IPS-NIHi7 (cell line): Measurements from ENCODE around the gene PRKAG2.

ENCODE experiments used
- DNase-seq: peaks from one replicate; pipeline ENCODE4 v3.0.0; 2012; ENCODE audit warnings: mixed read lengths; ENCODE audit errors: extremely low spot score

The PRKAG2 gene

DNA sequence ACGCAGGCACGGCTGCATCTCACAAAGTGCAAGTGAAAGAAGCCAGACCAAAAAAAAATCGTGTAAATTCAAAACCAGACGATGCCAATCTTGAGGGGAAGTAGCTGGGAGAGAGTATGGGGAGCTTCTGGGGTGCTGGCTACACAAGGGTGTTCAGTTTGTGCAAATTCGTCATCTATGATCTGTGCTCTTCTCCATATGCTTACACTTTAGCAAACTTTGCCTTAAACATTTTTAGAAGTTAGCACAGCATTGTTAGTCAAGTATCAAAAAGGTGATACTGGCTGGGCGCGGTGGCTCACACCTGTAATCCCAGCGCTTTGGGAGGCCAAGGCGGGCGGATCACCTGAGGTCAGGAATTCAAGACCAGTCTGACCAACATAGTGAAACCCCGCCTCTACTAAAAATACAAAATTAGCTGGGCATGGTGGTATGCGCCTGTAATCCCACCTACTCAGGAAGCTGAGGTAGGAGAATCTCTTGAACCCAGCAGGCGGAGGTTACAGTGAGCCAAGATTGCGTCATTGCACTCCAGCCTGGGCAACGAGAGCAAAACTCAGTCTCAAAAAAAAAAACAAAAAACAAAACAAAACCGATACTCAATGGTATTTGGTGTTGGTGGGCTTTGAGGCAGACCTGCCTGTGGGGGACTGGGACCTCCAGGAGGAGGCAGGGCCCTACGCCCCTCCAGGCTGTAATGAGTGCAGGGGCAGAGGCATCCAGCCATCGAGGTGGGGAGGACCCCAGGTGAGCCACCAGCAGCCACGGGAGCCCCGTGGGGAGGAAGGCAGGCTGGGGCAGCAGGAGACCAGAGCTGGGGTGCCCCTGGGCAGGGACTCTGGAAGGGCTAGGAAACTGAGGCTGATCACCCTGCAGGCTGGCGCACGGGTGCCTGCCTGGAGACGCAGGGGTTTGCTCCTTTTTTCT lies 150.0 kb downstream of the PRKAG2 start:
- no peak for DNase-seq

DNA sequence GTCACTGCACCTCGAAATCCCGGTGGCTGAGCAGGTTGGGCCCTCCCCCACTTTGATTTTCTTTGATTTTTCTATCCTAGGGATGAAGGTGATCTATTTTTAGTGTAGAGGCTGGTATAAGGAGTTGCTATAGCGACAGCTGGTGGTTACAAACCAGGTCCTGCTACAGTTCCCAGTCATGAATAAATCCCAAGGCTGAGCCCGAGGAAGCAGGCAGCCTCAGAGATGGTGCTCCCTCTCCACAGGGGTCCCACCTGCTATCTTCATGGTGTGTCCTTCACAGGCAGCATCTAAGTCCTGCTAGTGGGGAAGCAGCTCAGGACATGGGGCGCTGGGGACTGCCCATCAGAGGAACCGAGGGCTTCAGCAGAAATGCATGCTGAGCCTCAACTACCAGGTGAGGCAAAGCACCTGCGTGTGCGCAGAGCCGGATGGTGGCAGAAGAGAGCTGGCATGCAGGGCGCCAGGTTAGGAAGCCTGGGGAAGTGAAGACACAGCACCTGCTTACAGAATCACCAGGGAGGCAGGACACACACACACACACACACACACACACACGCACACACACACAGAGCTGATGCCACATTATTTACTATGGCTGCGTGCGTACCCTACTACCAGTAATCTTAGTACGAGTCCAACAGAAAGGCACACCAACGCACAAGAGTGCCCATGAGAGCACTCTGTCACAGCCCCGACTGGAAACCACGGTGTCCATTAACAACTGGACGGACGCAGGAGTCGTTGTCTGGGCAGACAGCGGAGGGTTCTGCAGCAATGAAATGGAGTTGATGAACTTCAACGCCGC lies 150.9 kb downstream of the PRKAG2 start:
- DNase-seq: no peak

DNA sequence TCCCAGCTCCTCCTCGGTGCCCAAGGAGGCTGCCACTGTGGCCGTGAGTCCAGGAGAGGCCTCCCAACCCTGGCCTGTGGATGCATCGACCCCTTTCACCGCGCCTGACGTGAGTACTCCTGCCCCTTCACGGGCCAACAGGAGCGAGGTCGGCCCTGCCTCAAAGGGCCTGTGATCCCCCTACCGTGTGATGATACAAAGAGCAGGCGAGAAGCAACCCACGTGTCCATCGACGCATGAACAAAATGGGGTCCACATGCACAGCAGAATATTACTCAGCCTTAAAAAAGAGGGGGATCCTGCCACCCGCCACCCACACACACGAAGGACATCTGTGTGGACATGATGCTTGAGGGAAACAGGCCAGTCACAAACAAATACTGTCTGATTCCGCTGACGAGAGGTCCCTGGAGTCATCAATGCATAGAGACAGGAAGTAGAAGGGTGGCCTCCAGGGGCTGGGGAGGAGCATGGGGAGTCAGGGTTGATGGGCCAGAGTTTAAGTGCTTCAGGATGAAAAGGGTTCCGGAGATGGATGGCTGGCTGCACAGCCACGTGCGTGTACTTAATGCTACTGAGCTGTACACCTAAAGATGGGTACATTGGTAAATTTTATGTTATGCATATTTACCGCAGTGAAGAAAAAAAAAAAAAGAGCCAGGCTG lies 151.9 kb downstream of the PRKAG2 start:
- no peak for DNase-seq

DNA sequence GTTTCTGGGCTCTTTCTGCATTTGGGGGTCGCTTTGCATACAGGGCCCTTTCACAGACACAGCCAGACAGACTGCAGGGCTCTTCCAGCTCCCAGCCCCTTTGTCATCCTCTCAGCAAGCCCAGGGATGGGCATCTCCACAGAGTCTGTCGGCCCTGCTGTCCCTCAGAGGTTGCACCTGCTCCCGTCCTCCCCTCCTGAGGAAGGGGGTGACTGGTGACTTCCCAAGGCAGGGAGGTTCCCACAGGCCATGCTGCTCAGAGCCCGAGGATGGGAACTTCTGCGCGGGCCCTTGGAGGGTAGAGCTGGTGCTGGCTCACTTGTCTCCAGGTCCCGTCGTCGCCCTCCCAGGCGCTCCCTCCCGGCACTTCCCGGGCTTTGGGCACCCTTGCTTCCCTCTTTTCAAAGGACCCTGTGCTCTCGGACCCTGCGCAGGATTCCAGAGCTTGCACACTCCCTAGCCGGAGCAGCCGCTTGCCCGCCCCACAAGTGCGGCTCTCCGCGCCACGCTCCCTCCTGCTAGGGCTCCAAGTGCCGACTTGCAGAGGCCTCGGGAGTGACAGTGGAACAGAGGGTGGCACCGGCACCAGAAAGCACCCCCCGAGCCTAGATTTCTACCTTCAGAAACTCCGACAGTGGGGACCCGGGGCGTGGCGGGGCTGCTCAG lies 152.5 kb downstream of the PRKAG2 start:
- DNase-seq: no peak

DNA sequence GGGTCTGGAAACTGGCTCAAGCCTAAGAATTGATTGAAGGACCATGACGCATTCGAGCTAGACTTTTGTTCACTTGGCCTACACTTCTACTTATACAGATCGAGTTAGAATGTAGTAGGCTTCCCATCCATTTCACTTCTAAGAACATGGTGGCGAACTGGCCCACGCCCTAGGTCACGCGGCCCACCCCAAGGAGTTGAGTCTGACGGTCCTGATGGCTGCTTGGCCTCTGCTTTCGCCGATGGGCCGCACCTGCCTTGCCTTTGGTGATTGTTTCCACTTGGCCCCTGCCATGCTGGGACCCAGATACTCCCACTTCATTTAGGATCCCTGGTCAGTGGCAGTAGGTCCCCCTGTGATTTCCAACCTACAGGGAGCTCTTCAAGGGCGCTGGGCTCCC lies 153.6 kb downstream of the PRKAG2 start:
- no peak for DNase-seq

DNA sequence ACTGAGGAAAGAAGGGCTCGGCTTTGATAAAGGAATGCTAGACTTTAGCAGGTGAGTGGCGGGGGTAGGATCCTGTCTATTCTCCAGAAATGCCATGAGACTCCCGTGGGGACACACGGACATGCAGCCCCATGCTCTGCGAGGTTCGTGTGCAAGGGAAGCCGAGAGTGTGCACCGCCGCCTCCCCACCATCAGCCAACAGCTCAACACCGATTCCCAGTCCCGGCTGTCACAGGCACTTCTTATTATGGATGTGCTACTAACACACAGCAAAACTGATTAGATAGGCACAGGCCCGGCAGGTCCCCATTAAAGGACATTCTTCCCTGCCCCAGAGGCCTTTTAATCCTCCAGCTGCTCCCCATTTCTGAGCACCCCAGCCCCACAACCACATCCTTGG lies 154.4 kb downstream of the PRKAG2 start:
- DNase-seq: no peak

DNA sequence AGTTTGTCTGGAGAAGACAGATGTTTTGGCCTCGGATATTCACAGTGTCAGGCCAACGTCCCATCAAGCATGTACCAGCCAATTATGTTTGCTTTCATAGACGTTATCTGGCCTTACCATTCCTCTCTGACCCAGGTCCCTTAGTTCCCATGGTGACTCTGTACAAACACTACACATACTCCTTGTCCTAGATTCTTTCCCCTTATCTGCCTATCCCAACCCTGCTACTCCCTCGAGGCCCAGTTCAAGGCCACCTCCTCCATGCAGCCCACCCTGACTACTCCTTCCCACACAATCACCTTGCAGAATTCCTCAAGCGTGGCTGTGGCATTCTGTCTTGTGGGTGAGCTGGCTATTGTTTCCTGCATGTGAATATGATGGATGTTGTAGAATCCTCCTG lies 155.2 kb downstream of the PRKAG2 start:
- no peak for DNase-seq

DNA sequence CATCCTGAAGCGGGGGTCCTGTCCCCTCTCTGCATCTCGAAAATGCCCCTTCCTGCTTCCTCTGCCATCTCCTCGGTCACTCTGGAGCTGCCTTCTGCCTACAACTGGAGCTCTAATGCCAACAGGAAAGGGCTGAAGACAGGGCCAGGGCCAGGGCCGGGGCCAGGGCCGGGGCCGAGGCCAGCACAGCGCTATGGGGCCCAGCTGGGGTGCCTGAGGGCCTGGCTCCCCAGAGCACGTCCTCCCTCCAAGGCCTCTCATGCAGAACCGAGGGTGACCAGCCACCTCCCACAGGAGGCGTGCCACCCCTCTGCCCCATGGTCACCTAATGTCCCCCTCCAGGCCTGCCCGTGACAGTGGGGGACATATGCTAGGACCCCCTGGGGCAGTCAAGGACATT lies 155.7 kb downstream of the PRKAG2 start:
- DNase-seq: no peak

DNA sequence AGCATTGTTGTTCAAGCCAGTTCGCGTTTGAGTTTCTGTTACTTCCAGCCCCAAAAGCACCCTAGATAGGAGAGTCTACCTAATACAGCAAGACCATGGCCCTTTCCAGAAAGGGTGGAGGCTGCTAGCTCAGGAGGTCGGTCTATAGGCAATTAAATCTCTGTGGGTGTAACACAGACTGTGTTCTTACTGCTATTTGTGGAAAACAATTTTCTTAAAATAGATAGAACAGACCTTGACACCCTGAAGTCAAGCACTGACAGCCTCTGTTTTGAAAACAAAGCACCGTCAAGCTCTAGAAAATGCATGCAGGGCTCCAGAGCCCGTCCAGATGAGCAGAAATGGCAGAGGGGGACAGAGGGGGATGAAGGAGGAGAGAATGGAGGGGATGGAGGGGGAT lies 156.6 kb downstream of the PRKAG2 start:
- DNase-seq: no peak

DNA sequence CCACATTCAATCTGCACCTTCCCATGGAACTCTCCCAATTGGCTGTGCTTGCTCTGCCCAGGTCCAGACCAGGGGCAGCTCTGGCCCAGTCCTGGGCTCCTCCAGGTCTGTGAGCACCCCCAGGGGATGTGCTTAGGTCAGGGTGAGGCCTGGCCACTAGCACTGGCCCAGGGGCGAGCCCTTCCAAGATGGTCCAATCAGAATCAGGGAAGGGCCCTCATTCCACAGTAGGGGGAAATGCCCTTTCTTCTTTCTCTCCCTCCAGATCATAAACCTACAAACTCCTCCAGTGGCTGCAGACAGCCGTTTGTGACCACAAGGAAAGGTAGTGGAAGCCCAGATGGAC lies 157.0 kb downstream of the PRKAG2 start:
- no peak for DNase-seq

DNA sequence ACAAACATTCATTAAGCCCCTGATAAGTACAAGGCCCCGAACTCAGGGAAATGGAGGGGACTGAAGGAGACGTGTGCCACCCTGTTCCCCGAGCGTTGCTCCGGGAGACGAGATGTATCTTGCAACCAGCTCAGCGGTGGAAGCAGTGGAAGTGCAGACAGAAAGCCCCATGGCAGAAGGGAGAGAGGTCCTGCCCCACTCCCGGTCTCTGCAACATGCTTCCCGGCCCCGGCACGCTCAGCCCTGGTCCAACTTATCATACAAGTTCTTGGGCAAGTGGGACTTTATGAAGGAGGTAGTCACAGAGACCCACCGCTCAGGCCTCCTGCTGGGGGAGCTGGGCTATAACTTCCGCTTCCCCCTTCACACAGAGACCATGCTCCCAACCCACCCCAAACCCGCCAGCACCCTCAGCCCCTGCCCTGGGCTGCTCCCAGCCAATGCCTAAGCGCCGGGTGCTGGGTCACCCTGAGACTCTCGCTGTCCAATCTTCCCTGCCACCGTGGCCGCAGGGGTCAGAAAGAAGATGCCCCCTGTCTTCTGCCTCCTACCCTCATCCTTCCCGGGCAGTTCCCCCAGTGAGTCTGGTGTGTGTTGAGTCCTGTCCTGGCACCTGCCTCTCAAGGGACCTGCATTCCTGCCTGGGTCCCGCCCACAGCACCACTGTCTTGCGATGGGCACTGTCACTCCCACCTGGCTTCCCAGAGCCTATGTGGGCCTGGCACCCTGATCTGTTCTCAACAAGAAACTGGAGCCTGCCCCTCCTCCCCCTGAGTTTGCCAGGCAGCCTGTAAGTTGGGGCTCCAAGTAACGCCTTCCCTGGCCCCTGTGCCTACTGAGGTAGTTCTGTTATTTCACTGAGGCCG lies 157.7 kb downstream of the PRKAG2 start:
- DNase-seq: no peak

DNA sequence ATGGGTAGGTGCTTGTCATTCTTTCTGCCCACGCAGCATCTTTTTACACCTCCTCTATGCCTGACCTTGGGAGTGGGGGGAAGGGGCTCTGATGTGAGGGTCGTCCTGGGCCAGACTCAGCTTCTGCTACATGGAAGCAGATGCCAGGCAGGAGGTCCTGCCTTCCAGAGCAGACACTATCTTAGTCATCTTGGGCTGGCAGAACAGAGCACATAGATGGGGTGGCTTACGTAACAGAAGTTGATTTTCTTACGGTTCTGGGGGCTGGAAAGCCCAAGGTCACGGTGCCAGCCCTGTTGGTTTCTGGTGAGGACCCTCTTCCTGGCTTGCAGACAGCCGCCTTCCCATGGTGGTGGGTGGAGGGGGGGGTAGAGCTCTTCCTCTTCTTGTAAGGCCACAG lies 159.0 kb downstream of the PRKAG2 start:
- no peak for DNase-seq

DNA sequence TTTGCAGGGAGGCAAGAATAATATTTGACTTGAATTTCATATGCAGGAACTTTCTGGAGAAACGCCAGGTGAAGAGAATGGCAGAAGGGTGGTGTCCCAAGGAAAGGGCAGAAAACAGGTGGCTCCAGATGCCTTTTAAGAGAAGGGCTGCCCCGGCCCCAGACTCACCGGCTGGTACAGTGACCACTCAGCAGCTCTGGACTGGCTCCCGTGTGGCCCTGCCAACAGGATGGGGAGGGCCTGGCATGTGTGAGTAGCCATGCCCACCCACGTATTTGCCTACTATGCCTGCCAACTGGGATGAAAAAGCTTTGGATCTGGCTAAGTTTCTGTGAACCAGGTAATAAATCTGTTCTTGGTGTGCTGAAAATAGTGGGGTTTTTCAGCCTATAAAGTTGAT lies 159.5 kb downstream of the PRKAG2 start:
- no peak for DNase-seq

DNA sequence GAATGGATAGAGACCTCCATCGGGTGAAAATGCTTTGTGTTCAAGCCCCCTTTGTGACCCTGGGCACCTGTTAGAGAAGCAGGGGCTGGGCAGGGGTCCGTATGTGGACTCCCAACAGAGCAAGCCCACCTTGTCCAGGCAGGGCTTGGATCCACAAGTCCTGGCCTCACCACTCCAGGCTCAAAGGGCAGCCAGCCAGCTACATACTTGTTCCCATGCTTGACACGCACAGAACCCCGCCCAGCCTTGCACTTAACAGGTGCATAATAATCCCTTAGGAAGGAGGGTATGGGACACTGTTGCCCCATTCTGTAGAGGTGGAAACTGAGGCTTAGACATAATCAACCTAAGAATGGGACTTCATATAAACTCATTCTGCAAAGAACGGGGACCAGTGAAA lies 160.6 kb downstream of the PRKAG2 start:
- no peak for DNase-seq

DNA sequence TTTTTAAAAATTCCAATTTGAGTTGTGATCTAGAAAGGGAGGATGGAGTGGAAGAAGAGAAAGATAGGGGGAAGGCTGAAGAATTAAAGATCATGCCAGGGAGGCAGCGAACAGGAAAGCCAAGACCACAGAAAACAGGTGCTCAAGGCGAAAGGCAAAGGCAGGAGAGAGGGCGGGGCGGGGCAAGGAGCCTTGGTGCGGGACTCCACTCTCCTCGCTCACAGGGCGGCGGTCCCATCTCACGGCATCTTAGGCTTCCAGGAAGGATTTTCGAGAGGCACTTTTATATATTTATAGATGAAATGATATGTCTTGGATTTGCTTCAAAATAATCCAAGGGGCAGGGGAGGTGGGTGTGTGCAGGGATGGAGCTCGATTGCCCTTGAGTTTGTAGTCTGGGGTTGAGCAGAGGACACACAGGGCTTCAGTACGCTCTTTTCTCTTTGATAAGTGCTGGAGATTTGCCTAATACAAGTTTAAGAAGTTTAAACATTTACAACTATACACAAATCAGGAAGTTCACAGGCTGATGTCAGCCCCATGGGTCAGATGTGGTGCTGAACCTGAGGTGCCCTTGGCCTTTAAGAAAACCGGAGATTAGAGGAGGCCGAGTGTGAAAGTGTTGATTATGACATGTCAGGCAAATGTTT lies 161.1 kb downstream of the PRKAG2 start:
- no peak for DNase-seq

DNA sequence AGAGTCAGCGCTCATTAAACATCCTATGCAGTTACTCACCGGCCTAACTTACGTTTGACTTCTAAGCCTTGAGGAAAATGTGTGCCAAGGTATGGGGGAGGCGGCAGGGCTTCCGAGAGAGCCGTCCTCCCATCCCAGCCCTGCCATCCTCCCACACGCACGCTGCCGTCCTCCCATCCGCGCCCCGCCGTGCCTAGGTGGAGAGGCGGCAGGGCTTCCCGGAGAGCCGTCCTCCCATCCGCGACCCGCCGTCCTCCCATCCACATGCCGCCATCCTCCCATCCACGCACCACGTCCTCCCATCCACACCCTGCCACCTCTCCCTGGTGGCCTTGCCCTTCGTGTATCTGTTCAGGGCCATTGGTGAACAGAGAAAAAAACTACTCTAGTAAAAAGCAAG lies 162.7 kb downstream of the PRKAG2 start:
- no peak for DNase-seq

DNA sequence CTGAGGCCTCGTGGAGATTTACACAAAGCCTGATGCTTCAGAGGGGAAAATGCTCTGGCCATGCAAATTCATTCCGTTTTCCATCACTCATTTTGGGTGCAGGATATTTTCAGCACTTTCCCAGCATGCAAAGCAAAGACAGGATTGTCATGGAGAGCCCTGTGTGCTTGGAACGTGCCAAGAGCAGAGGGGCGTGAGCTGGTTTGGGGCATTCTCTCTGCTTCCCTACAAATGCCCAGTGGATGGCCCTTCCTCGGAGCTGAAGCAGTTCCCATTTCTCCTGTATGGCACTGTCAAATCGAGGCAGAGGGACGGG lies 164.1 kb downstream of the PRKAG2 start:
- no peak for DNase-seq

DNA sequence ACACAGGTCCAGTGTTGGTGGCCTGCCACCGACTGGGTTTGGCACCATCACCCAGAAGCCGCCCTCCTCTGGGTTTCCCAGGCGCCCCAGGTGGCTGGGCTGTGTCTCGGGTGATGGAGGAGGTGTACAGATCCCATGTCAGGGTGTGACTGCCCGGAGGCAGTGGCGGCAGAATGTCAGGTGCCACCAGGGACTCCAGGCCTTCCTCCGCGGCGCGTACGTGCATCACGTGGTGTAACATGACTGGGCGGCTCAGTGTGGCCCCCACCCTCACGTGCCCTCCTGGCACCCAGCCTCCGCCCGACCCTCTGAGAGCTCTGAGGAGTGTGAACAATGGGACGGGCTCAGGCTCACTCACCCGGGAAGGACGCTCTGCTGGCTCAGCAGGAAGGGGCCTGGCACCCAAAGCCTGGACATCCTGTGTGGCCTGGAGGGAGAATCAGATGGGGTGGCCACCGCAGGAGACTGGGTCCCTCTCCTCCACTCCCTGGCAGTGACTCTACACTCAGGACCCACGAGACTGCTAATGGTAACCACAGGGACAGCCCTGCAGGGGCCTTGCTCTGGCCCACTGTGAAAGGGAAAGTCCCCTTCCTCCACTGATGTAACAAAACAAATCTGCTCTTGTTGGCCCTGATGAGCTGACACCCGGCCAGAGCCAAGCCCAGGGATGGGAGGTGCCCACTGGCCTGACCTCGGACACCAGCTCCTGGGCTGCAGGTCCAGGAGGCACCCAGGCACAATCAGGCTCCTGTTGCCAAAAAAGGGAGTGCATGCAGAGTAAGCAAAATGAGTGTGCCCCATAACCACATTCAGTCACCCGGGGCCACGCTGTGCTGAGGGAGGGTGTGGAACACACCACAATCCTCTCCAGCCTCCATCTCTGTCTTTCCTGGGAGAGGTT lies 164.8 kb downstream of the PRKAG2 start:
- DNase-seq: no peak

DNA sequence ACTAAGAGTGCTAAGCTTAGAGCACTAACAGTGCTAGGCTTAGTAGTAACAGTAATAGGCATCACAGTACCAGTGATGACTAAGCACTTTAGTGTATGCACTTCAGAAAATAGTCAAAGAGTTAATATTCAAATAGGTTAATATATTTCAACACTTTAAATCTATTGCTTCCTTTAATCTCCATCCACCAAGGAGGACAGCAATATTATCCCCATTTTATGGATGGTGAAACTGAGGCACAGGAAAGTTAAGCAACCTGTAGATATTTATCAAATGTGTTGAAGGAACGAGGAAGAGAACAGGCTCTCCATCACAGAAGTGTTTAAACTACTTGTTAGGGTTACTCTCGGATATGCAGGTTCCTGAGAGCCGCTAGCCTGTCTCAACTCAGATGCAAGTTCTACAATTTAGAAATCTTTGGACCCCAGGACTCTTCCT lies 165.5 kb downstream of the PRKAG2 start:
- DNase-seq: no peak
